GM18498 (cell line): ENCODE data around the gene CAMSAP1.

Source experiments
- ATAC-seq: cut with Tn5 transposase; IDR thresholded peaks from one replicate; pipeline ENCODE4 v1.9.1; 2021; ENCODE audit warnings: mild to moderate bottlenecking, moderate library complexity; ENCODE audit not compliant: unreplicated experiment

The CAMSAP1 gene

DNA sequence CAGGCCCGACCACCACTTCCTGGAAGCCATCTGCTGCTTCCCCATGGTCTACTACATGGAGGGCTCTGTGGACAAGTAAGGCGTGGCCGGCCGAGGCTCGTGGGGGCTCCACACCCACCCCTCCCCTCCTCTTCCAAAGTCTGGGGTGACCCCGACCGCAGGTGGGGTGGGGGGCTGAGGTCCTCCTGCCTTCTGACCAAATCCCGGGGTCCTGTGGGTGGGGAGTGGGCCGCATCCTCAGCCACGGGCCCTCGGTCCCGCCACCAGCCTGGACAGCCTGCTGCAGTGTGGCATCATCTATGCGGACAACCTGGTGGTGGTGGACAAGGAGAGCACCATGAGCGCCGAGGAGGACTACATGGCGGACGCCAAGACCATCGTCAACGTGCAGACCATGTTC lies 128.9 kb downstream of the CAMSAP1 start:
- ATAC-seq = no peak

DNA sequence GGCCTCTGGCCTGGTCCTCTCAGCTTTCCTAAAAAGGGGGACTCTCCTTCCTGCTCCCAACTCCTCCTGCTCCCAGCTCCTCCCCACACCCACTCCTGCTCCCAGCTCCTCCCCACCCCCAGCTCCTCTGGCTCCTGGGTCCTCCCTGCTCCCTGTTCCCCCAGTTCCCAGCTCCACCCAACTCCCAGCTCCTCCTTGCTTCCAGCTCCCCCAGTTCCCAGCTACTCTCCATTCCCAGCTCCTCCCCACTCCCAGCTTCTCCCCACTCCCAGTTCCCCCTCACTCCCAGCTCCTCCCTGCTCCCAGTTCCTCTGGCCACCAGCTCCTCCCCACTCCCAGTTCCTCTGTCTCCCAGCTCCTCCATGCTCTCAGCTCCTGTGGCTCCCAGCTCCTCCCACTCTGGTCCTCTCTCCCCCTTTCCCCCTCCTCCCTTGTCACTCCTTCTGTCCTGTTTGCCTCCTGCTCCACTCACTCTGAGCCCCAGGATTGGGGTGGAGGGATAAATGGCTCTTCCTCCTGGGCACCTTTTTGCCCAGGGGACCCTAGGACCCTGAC lies 129.6 kb downstream of the CAMSAP1 start:
- no peak for ATAC-seq

DNA sequence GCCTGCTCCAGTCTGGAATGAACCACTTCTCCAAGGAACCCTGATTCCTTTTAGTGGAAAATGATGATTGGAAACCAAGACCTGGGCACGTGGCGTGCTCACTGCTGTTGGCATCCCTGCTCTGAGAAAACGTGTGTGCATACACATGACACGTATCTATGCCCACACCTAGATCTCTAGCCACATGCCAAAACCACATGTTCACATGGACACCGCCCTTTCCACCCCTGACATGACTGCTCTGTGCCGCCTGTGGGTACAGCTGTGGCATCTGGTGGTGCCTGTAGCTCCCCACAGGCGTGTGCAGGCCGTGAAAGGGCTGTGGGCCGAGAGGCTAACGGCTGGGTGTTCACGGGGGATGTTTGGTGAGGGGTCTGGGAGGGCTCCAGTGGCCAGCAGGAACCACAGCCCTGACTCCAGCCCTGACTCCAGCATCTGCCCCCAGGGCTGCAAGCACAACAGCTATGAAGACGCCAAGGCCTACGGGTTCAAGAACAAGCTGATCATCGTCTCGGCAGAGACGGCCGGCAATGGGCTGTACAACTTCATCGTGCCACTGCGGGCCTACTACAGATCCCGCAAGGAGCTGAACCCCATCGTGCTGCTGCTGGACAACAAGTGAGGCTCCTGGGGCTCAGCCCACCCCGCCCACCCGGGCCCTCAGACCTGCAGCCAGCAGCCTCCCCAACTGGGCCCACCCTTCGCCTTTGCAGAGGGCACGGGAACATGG lies 130.3 kb downstream of the CAMSAP1 start:
- ATAC-seq = no peak

DNA sequence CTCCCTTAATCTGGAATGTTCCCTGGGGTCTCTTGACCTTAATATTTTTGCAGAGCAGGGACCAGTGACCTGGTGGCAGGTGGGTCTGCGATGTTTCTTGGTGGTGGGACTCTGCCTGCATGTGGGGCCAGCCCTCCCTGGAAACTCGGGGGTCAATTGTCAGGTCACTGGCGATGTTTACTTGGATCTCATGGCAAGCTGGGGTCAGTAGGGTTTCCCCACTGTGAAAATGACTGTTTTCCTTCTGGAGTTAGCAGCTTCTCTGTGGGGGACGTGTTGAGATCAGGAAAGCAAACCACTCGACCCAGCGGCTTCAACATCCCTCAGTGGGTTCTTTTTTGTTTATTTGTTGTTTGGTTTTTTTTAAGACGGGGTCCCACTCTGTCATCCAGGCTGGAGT lies 131.4 kb downstream of the CAMSAP1 start:
- ATAC-seq = no peak

DNA sequence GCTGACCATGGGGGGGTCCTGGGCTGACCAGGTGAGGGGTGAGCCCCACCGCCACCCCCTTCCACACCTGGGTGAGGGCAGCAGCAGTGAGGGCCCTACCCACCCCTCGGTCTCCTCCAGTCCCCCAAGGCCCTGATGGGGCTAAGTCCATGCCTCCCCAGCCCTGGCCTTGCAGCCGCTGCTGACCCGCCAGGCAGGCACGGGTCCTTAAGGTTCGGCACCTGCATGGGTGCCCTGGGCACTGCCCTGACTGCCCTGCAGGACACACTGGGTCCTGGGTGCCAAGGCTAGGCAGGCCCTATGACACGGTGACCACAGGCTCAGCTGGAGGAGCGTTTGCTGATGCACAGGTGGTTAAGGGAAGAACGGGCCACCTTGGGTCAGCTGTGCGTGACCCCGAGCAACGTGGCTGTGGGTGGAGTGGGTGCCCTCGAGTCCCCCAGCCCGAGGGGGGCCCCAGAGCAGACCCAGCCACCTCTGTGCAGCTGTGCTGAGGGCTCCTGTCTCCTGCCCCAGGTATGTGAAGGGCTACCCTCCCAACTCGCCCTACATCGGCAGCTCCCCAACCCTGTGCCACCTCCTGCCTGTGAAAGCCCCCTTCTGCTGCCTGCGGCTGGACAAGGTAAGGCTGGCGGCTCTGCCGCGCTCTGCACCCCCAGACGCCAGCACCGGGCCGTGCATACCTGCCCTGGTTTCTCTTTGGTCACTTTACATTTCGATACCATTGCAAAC lies 132.4 kb downstream of the CAMSAP1 start:
- no peak for ATAC-seq

DNA sequence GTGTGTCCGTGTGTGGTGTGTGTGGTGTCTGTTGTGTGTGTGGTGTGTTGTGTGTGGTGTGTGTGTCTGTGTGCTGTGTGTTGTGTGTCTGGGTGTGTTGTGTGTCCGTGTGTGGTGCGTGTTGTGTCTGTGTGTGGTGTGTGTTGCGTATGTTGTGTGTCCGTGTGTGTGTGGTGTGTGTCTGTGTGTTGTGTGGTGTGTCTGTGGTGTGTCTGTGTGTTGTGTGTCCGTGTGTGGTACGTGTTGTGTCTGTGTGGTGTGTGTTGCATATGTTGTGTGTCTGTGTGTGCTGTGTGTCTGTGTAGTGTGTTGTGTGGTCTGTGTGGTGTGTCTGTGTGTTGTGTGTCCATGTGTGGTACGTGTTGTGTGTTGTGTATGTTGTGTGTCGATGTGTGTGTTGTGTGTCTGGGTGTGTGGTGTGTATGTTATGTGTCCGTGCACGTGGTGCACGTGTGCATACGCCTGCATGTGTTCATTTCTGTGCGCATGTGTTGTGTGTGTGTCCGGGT lies 133.1 kb downstream of the CAMSAP1 start:
- no peak for ATAC-seq

DNA sequence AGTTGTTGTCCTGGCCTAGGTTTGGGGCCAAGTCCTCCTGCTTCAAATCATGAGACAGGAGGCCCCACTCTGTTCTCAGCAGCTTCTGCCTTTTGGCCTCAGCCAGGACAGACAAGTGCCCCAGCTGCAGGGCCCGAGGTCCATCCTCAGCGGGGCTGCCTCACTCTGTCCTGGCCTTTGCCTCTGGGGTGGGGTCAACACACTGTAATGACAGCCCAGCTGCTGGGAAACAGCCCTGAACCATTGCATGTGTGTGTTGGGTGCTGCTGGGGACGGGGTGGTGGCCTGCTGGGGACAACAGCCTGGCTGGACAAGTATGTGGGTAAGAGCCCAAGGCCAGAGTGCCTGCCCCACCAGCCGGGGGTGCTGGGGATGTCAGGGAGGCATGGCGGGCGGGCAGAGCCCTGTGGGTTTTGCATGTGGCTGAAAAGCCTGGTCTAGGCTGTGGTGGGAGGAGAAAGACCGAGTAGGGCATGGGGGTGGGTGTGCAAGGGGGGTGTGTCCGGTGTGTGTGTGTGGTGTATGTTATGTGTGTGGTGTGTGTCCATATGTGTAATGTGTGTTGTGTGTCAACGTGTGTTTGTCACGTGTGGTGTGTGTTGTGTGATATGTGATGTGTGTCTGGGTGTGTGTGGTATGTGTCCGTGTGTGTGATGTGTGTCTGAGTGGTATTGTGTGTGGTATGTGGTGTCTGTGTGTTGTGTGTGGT lies 133.7 kb downstream of the CAMSAP1 start:
- no peak for ATAC-seq

DNA sequence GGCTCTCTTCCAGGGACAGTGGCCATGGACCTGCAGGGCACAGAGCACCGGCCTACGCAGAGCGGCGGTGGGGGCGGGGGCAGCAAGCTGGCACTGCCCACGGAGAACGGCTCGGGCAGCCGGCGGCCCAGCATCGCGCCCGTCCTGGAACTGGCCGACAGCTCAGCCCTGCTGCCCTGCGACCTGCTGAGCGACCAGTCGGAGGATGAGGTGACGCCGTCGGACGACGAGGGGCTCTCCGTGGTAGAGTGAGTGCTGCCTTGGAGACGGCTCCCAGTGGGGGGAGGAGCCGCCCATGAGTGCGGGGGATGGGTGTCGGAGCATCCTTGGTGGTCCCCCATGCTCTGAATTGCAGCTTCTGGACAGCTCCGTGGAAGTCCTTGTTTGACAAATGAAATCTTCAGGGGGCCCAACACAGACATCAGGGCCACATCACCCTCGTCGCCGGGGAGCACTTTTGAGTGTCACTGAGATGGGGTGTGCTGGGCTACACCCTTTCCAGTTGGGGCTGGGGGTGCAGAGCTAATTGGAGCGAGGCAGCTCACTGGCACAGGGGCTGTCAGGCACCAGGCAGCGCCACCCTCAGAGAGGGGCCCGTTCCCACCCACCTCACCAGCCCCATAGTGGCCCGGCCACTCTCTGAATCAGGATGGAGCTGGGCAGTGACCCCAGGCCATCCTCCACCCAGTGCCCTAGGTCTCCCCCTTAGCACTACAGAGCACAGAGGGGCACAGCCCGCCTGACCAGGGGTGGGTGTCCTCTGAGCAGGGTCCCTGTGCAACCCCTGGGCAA lies 134.4 kb downstream of the CAMSAP1 start:
- ATAC-seq = no peak

DNA sequence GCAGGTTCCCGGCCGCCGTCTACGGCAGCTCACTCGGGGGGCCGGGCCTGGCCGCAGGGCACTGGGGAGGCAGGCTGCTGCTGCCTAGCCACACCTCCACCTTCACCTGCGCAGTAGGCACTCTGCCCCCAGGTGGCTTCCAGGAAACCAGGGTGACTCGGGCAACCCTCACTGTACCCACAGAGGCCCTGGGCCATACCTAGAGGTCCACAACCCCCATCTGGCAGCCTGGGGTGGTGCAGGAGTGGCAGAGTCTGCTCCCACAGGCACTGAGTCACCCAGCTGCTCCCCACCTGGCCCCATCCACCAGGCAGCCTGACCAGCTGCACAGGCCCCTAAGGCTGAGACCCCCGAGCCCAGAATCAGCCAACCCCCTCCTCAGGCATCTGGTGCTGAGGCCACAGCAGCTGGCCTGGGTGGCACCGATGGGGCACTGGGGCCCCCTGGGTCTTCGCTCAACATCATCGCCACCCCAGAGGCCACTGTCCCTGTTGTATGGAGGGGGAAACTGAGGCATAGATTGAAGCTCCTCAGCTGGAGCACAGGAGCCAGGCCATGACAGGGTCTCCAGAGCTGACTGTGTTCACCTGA lies 135.2 kb downstream of the CAMSAP1 start:
- ATAC-seq = no peak

DNA sequence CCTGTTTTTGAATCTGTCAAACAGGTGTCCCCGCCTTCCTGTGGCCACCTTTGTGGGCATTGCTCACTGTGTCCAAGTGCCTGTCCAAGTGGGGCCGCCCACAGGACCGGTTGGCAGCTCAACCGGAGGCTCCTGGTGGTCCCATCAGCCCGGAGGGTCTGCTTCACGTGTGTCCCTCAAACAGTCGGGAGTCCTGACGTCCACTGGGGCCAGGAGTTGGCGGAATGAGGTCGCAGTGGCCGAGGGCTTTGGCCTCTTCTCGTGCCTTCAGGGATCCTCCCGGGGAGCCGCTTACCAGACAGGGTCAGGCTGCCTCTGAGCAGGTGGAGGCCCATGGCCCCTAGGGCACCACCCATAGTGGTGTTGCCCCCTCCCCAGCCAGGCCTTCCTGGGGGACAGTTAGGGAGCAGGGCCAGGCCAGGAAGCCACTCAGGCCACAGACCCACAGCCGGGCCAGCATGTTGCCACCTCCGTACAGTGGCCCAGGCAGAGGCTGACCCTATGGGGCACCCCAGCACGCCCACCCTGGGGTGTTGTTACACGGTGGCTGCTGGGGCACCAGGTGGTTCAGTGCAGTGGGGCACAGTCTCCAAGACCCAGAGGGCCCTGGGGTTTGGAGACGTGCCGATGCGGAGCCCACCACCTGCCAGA lies 135.8 kb downstream of the CAMSAP1 start:
- ATAC-seq = no peak

DNA sequence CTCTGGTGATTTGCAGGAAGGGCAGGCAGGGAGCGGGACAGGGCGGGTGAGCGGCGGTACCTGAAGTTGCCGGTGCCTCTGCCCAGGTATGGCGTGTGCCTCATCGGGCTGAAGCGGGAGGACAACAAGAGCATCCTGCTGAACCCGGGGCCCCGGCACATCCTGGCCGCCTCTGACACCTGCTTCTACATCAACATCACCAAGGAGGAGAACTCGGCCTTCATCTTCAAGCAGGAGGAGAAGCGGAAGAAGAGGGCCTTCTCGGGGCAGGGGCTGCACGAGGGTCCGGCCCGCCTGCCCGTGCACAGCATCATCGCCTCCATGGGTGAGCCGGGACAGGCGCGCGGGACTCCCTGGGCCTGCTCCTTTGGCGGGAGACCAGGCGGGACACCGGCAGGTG lies 136.6 kb downstream of the CAMSAP1 start:
- ATAC-seq = no peak

DNA sequence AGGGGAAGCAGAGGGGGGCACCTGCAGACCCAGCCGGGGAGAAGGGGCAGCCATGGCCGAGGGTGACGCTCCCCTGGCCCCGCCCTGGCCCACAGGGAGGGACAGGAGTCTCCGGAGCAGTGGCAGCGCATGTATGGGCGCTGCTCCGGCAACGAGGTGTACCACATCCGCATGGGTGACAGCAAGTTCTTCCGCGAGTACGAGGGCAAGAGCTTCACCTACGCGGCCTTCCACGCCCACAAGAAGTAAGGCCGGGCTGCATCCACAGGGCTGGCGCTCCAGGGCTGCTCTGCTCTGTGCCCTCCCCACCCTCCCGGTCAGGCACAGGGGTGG lies 137.2 kb downstream of the CAMSAP1 start:
- ATAC-seq = no peak

DNA sequence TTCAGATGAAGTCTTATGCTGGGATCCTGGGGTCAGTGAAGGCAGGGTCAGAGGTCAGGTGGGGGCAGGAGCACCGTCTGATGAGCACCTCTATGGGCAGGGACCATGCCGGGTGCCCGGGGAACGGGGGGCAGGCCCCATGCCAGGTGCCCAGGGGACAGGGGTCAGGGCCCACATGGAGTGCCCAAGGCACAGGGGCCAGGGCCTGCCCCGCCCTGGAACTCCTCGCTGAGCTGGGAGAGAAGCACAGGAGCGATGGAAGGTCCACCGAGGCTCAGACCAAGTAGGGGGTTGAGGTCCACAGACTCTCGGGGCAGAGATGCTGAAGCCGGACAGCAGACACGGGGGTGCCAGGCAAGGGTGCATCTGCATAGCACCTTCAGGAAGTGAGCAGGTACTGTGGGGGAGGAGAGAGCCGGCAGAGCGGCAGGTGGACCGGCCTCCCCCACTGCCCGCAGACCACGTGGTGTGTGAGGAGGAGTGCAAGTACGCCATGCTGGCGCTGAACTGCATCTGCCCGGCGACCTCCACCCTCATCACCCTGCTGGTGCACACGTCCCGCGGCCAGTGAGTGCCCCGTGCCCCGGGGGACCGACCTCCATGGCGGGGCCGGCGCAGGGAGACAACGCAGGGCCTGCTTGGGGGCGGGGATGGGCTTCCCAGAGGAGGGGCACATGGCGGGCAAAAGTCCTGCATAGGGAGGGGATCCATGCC lies 137.7 kb downstream of the CAMSAP1 start:
- no peak for ATAC-seq

DNA sequence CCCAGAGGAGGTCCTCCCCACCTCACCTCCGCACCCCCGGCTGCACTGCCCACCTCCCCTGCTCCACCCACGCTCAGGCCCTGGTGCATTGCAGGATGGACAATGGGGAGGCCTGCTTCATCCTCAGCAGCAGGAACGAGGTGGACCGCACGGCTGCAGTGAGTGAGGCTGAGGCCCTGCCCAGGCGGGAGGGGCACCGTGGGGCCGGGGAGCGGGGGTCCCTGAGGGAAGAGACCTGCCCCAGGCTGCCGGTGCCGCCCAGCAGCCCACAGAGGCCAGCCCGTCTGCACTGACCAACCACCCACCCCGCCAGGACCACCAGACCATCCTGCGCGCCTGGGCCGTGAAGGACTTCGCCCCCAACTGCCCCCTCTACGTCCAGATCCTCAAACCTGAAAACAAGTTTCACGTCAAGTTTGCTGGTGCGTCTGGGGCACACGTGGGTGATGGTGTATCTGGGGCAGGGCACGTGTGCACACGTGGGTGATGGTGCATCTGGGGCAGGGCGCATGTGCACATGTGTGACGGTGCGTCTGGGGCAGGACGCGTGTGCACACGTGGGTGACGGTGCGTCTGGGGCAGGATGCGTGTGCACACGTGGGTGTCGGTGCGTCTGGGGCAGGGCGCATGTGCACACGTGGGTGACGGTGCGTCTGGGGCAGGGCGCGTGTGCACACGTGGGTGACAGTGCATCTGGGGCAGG lies 138.7 kb downstream of the CAMSAP1 start:
- ATAC-seq = no peak

DNA sequence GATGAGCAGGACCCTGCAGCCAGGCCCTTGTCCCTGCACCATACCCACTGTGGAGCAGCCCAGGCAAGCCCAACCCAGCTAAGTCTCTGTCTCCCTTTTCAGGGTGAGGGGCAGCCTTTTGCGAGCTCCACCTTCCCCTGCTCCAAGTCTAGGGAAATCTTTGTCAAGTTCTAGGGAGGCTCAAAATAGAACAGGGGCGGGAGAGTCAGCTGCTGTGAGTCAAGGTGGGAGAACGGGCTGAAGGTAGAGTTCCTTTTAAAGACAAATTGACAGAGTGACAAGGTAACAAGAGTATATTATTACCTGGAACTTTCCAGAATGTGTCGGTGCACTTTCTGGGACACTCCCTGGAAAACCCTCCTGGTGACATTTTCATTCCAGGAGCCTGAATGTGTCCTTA lies 140.6 kb downstream of the CAMSAP1 start:
- no peak for ATAC-seq

DNA sequence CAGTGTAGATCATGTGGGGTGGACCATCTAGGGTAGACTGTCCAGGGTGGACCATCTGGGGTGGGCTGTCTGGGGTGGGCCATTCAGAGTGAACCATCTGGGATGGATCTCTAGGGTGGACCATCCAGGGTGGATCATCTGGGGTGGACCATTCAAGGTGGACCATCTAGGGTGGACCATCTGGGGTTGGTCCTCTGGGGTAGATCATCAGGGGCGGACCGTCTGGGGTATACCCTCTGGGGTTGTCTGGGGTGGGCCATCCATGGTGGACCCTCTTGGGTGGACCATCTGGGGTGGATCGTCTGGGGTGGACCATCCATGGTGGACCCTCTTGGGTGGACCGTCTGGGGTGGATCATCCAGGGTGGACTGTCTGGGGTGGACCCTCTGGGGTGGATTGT lies 141.1 kb downstream of the CAMSAP1 start:
- no peak for ATAC-seq

DNA sequence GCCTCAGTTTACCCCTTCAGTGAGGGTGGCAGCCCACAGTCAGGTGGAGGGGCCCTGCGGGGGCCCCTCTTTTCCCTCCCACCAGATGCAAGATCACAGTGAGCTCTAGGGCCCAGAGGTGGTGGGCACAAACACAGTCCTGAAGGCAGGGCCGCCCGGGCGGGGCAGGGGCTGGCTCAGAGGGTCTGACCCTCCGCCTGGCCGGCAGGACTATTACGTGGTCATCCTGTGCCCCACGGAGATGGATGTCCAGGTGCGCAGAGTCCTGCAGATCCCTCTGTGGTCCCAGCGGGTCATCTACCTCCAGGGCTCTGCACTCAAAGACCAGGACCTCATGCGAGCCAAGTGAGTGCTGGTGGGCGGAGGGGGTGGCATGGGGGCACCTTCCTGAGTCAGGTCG lies 141.9 kb downstream of the CAMSAP1 start:
- ATAC-seq = no peak

DNA sequence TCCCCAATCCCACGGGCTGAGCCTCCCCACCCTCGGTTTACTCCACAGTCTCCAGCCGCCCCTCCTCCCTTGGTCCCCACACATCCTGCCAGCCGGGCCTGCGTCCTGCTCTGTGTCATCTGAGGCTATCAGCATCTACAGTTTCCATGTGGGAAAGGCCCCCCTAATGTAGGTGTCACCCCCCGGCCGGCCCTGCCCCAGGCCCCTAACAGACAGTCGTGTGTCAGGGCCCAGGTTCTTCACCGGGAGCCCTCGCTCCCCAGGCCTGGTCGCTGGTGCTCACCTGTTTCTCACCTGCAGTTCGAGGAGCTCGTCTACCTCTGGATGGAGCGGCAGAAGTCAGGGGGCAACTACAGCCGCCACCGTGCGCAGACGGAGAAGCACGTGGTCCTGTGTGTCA lies 142.6 kb downstream of the CAMSAP1 start:
- ATAC-seq = no peak
